Measurements from ENCODE around the gene LACRT. TPM values are rescaled to one million over a fixed set of nuclear protein-coding genes. Genes with fewer than 3 reads are reported as not detected.

The LACRT gene
- total RNA-seq, 2 donors from 2014 or later, result not detected

DNA sequence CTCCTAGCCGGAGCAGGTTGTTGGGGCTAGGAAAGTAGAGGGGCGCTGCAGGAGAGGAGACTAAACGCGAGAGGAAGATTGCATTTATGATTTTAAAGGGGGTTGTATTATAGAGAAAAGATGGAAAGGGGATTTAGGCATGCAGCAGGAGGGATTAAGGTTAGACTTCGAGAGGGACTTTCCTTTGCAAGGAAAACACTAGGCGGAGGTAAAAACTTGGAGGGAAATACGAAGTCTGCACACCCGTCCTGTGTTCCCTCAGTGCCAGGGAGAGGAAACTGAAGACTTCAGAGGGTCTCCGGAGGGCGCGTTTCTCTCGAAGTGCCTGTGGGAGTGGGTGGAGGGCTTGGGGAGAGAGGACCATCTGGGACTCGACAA, 45.8 kb downstream of the LACRT start:
- Histone ChIP-seq H3K36me3 (no peaks in the 10 kb centered on the region), H3K4me1 (peaks cover 0 to 41% of the 10 kb centered on the region in 2 donors), H3K27me3 (no peaks in the 10 kb centered on the region), H3K9me3 (no peaks in the 10 kb centered on the region), H3K4me3 (peak overlapping the region; percentile 54 to 58), H3K27ac (peak overlapping the region; percentile 20 to 21)
- TF ChIP-seq, protein P1, sequence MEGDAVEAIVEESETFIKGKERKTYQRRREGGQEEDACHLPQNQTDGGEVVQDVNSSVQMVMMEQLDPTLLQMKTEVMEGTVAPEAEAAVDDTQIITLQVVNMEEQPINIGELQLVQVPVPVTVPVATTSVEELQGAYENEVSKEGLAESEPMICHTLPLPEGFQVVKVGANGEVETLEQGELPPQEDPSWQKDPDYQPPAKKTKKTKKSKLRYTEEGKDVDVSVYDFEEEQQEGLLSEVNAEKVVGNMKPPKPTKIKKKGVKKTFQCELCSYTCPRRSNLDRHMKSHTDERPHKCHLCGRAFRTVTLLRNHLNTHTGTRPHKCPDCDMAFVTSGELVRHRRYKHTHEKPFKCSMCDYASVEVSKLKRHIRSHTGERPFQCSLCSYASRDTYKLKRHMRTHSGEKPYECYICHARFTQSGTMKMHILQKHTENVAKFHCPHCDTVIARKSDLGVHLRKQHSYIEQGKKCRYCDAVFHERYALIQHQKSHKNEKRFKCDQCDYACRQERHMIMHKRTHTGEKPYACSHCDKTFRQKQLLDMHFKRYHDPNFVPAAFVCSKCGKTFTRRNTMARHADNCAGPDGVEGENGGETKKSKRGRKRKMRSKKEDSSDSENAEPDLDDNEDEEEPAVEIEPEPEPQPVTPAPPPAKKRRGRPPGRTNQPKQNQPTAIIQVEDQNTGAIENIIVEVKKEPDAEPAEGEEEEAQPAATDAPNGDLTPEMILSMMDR (IDR thresholded peaks at IDR 0.05), result no peak
- no peak for DNase-seq (ENCODE audit: low spot score)

DNA sequence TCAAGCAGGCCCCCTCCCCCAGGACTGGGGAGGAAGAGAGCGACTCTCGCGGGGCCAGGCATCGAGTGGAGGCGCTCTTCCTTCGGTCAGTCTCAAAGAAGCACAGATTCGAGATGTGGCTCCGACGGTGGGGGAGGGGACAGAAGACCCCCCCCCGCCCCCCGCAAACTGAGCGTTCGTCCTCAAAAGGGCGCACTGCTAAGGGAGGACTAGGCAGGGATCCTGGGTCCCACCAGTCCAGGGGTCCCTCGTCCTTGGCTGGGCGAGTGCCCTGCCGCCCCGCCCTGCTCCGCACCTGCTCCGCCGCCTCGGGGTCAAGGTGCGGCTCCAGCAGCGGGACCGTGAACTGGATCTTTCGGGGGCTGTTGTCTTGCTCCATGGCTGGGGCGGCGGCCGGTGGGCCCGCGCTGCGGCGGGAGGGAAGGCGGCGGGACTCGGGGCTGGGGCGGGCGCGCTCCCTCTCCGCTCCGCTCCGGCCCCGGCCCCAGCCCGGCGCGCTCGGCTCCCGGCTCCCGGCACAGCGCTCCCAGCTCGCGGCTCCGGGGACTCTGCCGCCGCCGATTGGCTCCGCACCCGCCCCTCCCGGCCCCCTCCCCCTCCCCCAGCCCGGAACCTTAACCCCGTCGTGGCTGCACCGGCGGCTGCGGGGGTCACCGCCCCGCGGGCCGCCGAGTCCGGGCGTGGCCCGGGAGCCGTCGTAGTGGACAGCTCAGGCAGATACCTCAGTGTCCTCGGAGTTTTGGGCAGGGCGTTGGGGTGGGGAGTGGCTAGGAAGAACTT, 46.4 kb downstream of the LACRT start, which contains the start of gene PPP1R1A:
PPP1R1A (minus strand) TSS at position 550 of the 780 bp plus-strand sequence; CDS start at position 379, 171 bp downstream.
- H3K36me3 ChIP-seq, result no peaks in the 10 kb centered on the region
- peak within 1 kb of the TSS; percentile 54 to 58 for H3K4me3 ChIP-seq
- no peak for DNase-seq (ENCODE audit: low spot score)
- H3K9me3 ChIP-seq, result no peaks in the 10 kb centered on the region
- peaks cover 0 to 41% of the 10 kb centered on the region in 2 donors for H3K4me1 ChIP-seq
- no peaks in the 10 kb centered on the region for H3K27me3 ChIP-seq
- H3K27ac ChIP-seq, result peak within 1 kb of the TSS; percentile 75 to 80
- TF ChIP-seq, protein P1 (IDR thresholded peaks at IDR 0.05), result no peak

DNA sequence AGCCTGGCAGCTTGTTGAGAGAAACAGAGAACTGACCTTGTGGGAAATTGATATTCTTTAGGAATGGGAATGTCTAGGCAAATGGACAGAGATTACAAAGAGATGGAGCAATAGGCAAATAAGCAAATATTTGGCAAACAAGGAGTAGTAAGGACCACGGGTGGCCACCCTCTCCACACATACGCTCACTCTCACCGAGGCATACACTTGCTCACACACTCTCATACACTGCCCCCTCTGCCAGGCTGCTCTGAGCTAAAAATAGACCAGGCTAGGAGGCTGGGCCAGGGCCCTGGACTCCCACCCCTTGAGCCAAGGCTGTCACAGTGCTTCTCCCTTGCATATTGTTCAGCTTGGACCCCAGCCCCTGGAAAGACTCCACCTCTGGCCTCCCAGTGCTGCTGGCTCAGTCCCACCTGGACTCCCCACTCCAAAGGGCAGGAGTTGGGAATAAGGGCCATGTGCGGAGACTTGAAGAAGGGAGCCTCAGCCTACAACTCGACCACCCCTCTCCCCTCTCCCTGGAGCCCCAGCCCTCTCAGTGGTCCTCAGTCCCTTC, 47.3 kb downstream of the LACRT start:
- no peak for DNase-seq (ENCODE audit: low spot score)
- Histone ChIP-seq H3K27me3 (no peaks in the 10 kb centered on the region), H3K9me3 (no peaks in the 10 kb centered on the region), H3K36me3 (no peaks in the 10 kb centered on the region), H3K27ac (peak overlapping the region; percentile 75 to 80), H3K4me1 (peaks cover 0 to 41% of the 10 kb centered on the region in 2 donors), H3K4me3 (peak overlapping the region; percentile 54 to 58)
- TF ChIP-seq, protein P1 (IDR thresholded peaks at IDR 0.05), result no peak

DNA sequence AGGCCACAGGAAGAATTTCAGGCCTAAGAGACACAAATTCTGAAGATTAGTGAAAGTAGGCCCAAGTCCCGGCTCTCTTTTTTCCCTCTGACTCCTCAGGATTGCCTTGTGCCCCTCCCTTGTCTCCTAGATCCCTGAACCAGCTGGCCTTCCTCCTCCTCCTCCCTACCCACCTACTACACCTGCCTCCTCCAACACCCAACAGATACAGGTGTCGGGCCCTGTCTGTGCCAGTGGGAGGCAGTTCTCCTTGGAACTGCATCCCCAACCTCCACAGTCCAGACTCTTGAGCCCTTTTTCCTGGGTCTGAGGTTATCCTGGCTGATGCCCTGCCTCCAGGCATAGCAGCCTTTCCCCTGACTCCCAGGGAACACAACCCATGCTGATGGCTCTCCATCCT, 48.1 kb downstream of the LACRT start:
- TF ChIP-seq, protein P1 (IDR thresholded peaks at IDR 0.05), result no peak
- Histone ChIP-seq H3K4me1 (peaks cover 0 to 41% of the 10 kb centered on the region in 2 donors), H3K27me3 (no peaks in the 10 kb centered on the region), H3K36me3 (no peaks in the 10 kb centered on the region), H3K27ac (peak overlapping the region in 1 of 2 donors; percentile 5), H3K4me3 (peak overlapping the region in 1 of 2 donors; percentile 58), H3K9me3 (no peaks in the 10 kb centered on the region)
- no peak for DNase-seq (ENCODE audit: low spot score)

DNA sequence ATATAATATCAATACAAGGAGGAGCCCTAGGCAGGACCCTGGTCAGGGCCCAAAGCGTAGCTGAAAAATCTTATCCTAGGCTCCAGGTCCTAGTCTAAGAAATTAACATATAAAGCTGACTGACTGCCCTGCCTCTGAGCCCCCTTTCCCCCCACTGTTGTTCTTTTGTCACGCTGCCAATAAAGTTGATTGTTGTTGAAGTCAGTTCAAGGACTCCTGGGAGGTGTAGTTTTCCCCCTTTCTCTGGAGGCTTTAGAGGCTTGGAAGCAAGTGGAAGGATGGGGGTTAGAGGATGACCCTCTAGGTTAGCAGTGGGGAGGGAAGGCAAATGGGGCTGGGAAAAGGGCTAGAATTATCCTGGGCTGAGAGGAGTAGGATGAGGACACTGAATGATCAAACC, 49.5 kb downstream of the LACRT start:
- H3K4me3 ChIP-seq, result no peak overlapping the region
- no peaks in the 10 kb centered on the region for H3K36me3 ChIP-seq
- H3K4me1 ChIP-seq, result peaks cover 0 to 32% of the 10 kb centered on the region in 2 donors
- TF ChIP-seq, protein P1 (IDR thresholded peaks at IDR 0.05), result no peak
- no peaks in the 10 kb centered on the region for H3K9me3 ChIP-seq
- no peak for DNase-seq (ENCODE audit: low spot score)
- H3K27me3 ChIP-seq, result no peaks in the 10 kb centered on the region
- no peak overlapping the region for H3K27ac ChIP-seq

All from right atrium auricular region (tissue), 2 donors.